GM12874 (cell line): ENCODE results near the gene OSBPL3.

ENCODE experiments used
- TF ChIP-seq, protein P1 (sequence below): IDR thresholded peaks from 2 replicates; pipeline ENCODE4 v1.5.1; 2011; ENCODE audit warnings: low read depth, mild to moderate bottlenecking, control low read depth, low read length, moderate library complexity; ENCODE audit not compliant: insufficient read depth

Gene OSBPL3

DNA sequence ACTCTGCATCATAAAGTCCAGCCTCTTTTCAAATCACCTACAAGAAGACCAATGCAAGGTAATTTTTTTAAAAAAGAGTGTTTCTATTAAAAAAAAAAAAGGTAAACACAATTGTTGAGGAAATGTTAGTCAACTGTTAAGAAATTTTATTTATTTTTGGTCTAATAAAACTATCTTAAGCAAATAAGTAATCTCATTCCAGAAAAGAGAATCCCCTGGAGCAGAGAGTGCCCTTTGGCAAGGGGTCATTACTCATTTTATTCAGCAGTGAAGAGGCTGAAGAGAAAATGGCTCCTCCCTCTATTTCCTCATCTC is 159.3 kb downstream of the OSBPL3 start:
- TF ChIP-seq, protein P1, sequence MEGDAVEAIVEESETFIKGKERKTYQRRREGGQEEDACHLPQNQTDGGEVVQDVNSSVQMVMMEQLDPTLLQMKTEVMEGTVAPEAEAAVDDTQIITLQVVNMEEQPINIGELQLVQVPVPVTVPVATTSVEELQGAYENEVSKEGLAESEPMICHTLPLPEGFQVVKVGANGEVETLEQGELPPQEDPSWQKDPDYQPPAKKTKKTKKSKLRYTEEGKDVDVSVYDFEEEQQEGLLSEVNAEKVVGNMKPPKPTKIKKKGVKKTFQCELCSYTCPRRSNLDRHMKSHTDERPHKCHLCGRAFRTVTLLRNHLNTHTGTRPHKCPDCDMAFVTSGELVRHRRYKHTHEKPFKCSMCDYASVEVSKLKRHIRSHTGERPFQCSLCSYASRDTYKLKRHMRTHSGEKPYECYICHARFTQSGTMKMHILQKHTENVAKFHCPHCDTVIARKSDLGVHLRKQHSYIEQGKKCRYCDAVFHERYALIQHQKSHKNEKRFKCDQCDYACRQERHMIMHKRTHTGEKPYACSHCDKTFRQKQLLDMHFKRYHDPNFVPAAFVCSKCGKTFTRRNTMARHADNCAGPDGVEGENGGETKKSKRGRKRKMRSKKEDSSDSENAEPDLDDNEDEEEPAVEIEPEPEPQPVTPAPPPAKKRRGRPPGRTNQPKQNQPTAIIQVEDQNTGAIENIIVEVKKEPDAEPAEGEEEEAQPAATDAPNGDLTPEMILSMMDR: no peak

- TF ChIP-seq, protein P1: peak; percentile 82
Measured at GRCh38 chr7:24819916-24820689, 159.9 kb downstream of the OSBPL3 start.

- TF ChIP-seq, protein P1: no peak
Measured at GRCh38 chr7:24817339-24817738, 162.6 kb downstream of the OSBPL3 start.

DNA sequence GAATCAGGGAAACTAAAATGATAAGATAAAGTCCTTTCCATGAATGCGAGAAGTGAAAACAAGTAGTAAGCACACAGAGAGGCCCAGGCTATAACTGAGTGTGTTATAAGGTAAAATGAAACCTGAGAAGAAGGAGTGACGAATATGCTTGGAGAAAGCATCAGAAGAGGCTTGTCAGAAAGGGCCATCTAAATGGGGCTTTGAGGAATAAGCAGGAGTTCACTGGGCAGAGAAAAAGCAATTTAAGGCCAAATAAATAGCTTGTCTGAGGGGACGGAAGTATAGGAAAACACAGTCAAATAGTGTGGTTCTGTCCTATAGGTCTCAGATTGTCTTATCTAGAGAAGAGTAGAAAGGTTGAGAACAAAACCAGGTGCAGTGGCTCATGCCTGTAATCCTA is 163.1 kb downstream of the OSBPL3 start:
- TF ChIP-seq, protein P1: no peak

GRCh38 chr7:24812305-24812945 is 167.6 kb downstream of the OSBPL3 start:
- TF ChIP-seq, protein P1: peak; percentile 81

- TF ChIP-seq, protein P1: no peak
Measured at GRCh38 chr7:24808518-24808917, 171.5 kb downstream of the OSBPL3 start.

DNA sequence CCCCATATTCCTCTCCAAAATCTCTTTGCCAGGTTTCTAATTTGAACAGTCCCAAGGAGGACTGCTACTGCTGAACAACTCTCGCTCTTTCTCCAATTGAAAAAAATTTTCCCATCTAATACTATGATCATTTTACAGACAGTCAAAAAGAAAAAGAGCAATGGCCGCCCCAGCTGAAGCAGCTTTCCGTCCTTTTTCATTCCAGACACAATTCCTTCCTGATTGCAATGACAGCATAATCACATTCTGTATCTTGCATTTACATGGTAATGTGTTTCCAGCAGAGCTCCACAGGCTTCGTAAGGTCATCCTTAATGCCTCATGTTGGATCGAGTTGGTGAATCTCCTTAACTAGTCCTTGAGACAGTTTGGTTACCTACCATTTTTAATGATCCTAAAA is 177.7 kb downstream of the OSBPL3 start:
- TF ChIP-seq, protein P1: no peak
